Type B pancreatic cell (in vitro differentiated cells): Measurements from ENCODE around the gene ARHGAP6. TPM values are rescaled to one million over a fixed set of nuclear protein-coding genes. Genes with fewer than 3 reads are reported as not detected.
A peak's percentile ranks its signal among the peaks of the same experiment; 100 is the strongest.

Experiments used
- DNase-seq: peaks from one replicate; pipeline ENCODE4 v3.0.0; 2021; ENCODE audit warnings: mixed read lengths; ENCODE audit not compliant: unreplicated experiment; ENCODE audit errors: extremely low spot score
- H3K27ac Mint-ChIP-seq: 2 replicates; pipeline ENCODE4 v1.8.0; 2021; ENCODE audit warnings: mild to moderate bottlenecking, mixed read lengths
- H3K27me3 Mint-ChIP-seq: 2 replicates; pipeline ENCODE4 v1.8.0; 2021; ENCODE audit warnings: mixed read lengths
- H3K36me3 Mint-ChIP-seq: 2 replicates; pipeline ENCODE4 v1.8.0; 2021; ENCODE audit warnings: mixed read lengths
- H3K4me1 Mint-ChIP-seq: one replicate; pipeline ENCODE4 v1.8.0; 2021; ENCODE audit warnings: mixed read lengths; ENCODE audit not compliant: unreplicated experiment
- H3K4me3 Mint-ChIP-seq: 2 replicates; pipeline ENCODE4 v1.8.0; 2021; ENCODE audit warnings: mild to moderate bottlenecking, mixed read lengths
- H3K9me3 Mint-ChIP-seq: 2 replicates; pipeline ENCODE4 v1.8.0; 2021; ENCODE audit warnings: mixed read lengths
- total RNA-seq: library from RNA; stranded (reverse); gene quantifications from 2 replicates; pipeline ENCODE4 v1.2.1, GENCODE V29; 2021; ENCODE audit warnings: low replicate concordance
- TF ChIP-seq, protein P1 (sequence below): fragments of 200-600 bp; sonication (generic); conservative IDR thresholded peaks from 2 replicates; pipeline ENCODE4 v1.5.0; 2021; ENCODE audit warnings: antibody characterized with exemption, mild to moderate bottlenecking

The ARHGAP6 gene
- total RNA-seq, 1 donor from 2014 or later: 10.1 TPM

DNA sequence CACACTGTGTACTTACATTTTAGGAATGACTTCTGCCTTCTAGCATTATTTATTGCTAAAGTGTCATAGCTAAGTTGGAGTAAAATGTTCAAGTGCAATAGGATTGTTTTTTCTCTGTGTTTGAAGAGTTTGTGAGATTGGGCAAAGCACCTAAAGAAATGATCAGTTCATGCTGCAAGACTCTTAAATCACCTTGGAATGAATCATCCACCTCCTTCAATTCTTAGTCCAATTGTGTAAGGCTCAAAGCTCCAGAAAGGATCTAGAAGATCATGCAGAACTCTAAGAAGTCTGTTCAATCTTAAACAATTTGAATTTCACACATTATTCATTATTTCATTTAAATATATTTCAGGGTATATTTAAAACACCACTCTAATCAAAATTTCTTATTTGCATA lies 235.4 kb downstream of the ARHGAP6 start:
- TF ChIP-seq, protein P1, sequence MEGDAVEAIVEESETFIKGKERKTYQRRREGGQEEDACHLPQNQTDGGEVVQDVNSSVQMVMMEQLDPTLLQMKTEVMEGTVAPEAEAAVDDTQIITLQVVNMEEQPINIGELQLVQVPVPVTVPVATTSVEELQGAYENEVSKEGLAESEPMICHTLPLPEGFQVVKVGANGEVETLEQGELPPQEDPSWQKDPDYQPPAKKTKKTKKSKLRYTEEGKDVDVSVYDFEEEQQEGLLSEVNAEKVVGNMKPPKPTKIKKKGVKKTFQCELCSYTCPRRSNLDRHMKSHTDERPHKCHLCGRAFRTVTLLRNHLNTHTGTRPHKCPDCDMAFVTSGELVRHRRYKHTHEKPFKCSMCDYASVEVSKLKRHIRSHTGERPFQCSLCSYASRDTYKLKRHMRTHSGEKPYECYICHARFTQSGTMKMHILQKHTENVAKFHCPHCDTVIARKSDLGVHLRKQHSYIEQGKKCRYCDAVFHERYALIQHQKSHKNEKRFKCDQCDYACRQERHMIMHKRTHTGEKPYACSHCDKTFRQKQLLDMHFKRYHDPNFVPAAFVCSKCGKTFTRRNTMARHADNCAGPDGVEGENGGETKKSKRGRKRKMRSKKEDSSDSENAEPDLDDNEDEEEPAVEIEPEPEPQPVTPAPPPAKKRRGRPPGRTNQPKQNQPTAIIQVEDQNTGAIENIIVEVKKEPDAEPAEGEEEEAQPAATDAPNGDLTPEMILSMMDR: no peak
- Mint-ChIP-seq H3K9me3 (no peaks in the 10 kb centered on the region), H3K4me3 (no peak overlapping the region), H3K27ac (no peak overlapping the region), H3K27me3 (peaks cover 6% of the 10 kb centered on the region), H3K36me3 (no peaks in the 10 kb centered on the region), H3K4me1 (no peaks in the 10 kb centered on the region)
- no peak for DNase-seq

DNA sequence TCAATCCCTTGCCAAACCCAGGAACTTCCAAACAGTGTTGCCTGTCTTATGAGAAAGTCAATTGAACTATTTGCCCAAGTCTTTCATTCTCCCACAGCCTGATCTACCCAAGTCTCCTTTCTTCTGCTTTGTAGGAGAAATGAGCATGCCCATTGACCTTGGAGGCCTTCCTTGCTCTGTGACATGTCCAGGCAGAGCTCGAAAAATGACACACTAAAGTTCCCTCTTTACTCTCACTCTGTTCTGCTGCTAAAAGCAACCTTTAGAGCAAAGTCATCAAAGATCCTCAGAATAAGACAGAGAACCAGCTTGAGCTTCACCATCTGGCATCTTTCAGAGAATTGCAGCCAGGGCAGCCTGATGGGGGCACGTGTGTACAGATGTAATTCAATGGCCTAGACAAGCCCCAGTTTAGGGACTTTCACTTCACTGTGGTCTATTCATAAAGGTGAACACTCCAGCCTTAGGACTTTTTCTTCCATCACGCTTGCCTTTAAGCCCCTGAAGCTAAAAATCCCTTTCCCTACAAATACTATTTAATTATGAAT lies 236.1 kb downstream of the ARHGAP6 start:
- H3K4me1 Mint-ChIP-seq: no peaks in the 10 kb centered on the region
- no peak overlapping the region for H3K27ac Mint-ChIP-seq
- no peak for DNase-seq
- peak overlapping the region; percentile 45 for H3K4me3 Mint-ChIP-seq
- no peaks in the 10 kb centered on the region for H3K36me3 Mint-ChIP-seq
- TF ChIP-seq, protein P1: no peak
- H3K9me3 Mint-ChIP-seq: no peaks in the 10 kb centered on the region
- peaks cover 6% of the 10 kb centered on the region for H3K27me3 Mint-ChIP-seq

DNA sequence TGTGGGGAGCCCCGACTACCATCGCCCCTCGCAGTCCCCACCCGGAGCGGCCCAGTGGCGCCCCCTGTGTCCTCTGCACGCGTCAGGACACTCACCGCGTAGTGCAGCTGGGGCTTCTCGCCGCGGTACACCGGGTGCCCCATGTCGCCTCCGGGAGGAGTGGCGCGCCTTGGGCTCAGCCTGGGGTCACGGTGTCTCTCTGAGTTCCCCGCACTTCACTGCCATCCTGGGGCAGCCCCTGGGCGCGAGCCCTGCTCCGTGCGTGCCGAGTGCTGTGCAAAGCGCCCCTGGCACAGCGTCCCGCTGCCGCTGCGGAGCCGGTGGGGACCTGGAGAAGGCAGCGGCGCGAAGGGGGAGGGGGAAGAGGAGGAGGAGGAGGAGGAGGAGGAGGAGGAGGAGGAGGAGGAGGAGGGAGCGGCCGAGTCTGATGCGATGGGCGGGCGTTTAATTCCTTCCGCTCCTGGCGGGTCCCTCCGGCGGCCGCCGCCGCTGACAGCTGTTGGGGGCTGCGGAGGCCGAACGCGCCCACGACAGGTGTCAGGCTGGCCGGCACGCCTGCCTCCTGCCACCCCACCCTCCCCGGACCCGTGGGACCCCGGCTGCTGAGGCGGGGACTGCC lies 238.2 kb downstream of the ARHGAP6 start:
- TF ChIP-seq, protein P1: peak; percentile 49
- peak; percentile 68 for DNase-seq
- Mint-ChIP-seq H3K27me3 (peaks cover 6% of the 10 kb centered on the region), H3K9me3 (peaks cover 2% of the 10 kb centered on the region), H3K27ac (no peak overlapping the region), H3K4me1 (peaks cover under 1% of the 10 kb centered on the region), H3K36me3 (no peaks in the 10 kb centered on the region), H3K4me3 (peak overlapping the region; percentile 84)

DNA sequence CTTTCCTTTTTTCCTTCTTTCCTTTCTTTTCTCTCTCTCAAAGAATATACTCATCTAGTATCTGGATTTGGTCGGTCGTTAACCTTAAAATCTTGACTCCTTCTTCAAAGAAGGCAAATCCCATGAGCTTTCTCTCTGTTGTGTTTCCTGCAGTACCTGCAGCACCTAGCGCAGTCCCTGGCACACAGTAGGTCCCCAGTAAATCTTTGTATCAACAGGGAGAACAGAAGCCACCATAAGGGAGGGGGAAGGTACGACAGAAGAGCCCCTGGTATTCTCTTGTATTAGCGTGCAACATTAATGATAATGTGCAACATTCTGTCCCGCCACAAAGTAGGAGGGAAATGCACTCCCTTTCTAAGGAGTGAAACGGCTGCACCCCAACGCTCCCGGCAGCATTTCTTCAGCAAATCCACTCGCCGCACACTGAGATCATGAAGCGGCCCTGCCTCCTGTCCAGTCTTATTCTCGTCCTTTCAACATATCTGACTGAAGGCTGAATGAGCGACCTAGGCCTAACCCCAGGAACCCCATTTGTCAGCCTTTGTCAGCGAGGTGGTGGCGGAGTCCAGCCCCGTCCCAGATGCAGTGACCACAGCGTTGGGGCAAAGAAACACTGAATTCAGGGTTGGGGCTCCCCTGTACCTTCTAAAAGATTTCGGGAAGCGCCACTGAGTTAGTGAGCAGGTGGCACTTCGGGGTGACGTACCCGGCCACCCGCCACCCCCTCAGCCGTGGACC lies 238.8 kb downstream of the ARHGAP6 start:
- TF ChIP-seq, protein P1: no peak
- Mint-ChIP-seq H3K27ac (no peak overlapping the region), H3K27me3 (peaks cover 6% of the 10 kb centered on the region), H3K36me3 (no peaks in the 10 kb centered on the region), H3K9me3 (peaks cover 4% of the 10 kb centered on the region), H3K4me1 (peaks cover 4% of the 10 kb centered on the region), H3K4me3 (peak overlapping the region; percentile 84)
- no peak for DNase-seq

DNA sequence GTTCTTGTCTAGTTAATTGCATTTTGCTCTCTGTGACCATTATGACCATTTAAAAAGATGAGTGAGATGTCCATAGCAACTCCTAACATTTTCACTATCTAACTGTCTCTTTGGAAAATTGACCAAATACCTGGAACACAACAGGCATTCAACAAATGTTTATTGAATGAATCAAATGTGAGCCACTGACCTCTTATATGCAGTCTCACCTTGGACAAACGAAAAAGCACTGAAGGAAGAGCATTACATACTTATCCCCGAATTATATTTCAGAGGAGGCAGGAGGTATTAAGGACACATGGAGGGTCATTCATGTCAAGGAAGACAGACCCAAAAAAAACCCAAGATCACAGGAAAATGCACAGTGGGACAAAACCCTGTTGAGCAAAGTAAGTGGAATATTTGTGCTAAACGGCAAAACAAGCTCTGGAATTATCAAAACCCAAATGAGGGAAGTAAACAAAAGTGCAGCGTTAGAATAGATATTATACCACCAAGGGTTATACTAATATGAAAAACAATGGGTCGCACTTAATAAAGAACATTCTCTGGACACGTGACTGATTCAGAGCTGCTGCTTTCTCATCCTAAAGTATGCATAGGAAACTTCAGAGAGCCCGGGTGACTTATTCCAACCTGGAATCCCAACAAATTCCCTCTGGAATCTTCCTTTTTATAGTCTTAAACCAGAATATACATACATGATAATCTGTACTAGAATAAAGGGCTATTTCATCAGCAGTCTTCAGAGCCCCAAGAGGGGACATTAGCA lies 240.6 kb downstream of the ARHGAP6 start:
- Mint-ChIP-seq H3K4me3 (no peak overlapping the region), H3K9me3 (peaks cover 4% of the 10 kb centered on the region), H3K27ac (no peak overlapping the region), H3K36me3 (no peaks in the 10 kb centered on the region), H3K27me3 (peaks cover 6% of the 10 kb centered on the region), H3K4me1 (peaks cover 4% of the 10 kb centered on the region)
- DNase-seq: no peak
- TF ChIP-seq, protein P1: no peak
